Natural killer cell treated with Interleukin-12 subunit alpha and Interleukin-12 subunit beta and Interleukin-15 and Interleukin-18, amount 100 ng/mL, for 72 hours (primary cell): ENCODE results near the gene CFAP20DC. TPM values are rescaled to one million over a fixed set of nuclear protein-coding genes. Genes with fewer than 3 reads are reported as not detected.
"Not testable (repeated sequence)": the region's sequence is repeated elsewhere in the genome, so short reads cannot be mapped to it uniquely, and the experiment has no call there.

ENCODE experiments used
- ATAC-seq, 2 donors: fragments of 150-1000 bp; cut with Tn5 transposase in 1 of 2; sonication (Bioruptor Pico), chemical (Tn5 transposase) in 1 of 2; 2 replicates each; pipeline ENCODE4 v1.10.0; 2021
- DNase-seq: peaks from one replicate; pipeline ENCODE4 v3.0.0; 2022; ENCODE audit warnings: low spot score
- H3K27ac Mint-ChIP-seq, 2 donors: 1 replicate in 1 of 2; 2 replicates in 1 of 2; pipeline ENCODE4 v1.8.0; 2022; ENCODE audit warnings: mixed read lengths in 2 of 2, mild to moderate bottlenecking in 1 of 2, moderate library complexity in 1 of 2
- H3K27me3 Mint-ChIP-seq, 2 donors: 1 replicate in 1 of 2; 2 replicates in 1 of 2; pipeline ENCODE4 v1.8.0; 2022; ENCODE audit warnings: mixed read lengths in 2 of 2
- H3K36me3 Mint-ChIP-seq: one replicate; pipeline ENCODE4 v1.8.0; 2022; ENCODE audit warnings: mixed read lengths
- H3K4me1 Mint-ChIP-seq, 2 donors: 1 replicate in 1 of 2; 2 replicates in 1 of 2; pipeline ENCODE4 v1.8.0; 2022; ENCODE audit warnings: low read depth in 2 of 2, mixed read lengths in 2 of 2, mild to moderate bottlenecking in 1 of 2
- H3K4me3 Mint-ChIP-seq: one replicate; pipeline ENCODE4 v1.8.0; 2022; ENCODE audit warnings: mixed read lengths
- H3K9me3 Mint-ChIP-seq: 2 replicates; pipeline ENCODE4 v1.8.0; 2022; ENCODE audit warnings: mixed read lengths
- total RNA-seq, 2 donors: library from RNA; stranded (reverse); gene quantifications; one replicate each; pipeline ENCODE4 v1.2.3, GENCODE V29; 2022

CFAP20DC gene
- total RNA-seq, 2 donors from 2014 or later = 0.61 to 0.71 TPM

DNA sequence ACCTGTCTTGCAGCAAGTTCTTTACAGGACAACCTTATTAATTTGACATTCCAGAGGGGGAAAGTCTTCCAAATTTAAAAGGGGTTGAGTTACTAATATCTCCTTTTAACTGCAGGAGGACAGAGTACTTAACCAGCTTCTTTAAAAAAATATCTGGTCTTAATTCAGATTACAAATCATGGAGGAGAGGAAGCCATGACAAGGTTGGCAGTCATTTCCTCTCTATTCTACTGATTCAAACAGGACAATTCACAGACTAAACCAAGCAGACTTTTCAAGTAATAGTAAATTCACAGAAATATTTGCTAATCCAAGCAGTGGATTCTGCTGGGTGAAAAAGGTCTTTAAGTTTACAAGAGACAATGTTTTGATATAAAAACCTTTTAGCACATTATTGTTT is 185.3 kb downstream of the CFAP20DC start:
- no peak for DNase-seq
- H3K4me3 Mint-ChIP-seq = no peak overlapping the region
- H3K4me1 Mint-ChIP-seq = no peaks in the 10 kb centered on the region
- H3K36me3 Mint-ChIP-seq = no peaks in the 10 kb centered on the region
- H3K27me3 Mint-ChIP-seq = peaks cover 0 to 2% of the 10 kb centered on the region in 2 donors
- ATAC-seq = no peak
- H3K9me3 Mint-ChIP-seq = no peaks in the 10 kb centered on the region
- H3K27ac Mint-ChIP-seq = no peak overlapping the region

DNA sequence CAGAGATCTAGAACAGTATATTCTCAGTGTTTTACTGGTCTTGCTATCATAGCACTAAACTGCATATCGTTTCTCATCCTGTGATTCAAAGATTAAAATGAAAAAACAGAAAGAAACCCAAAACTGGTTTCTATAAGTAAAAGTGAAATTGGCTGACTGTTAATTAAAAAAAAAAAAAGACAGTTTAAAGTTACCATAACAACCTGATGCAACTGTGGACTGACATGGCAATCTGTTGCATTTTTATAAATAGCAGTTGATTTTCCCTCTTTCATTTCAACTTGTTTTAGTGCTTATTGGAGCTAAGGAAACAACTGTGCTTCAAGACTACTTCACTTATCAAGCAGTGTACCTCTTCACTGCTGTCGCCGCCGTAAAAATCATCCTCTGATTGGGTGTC is 186.6 kb downstream of the CFAP20DC start:
- no peak for DNase-seq
- Mint-ChIP-seq H3K27me3 (peaks cover 0 to 2% of the 10 kb centered on the region in 2 donors), H3K4me3 (no peak overlapping the region), H3K27ac (no peak overlapping the region), H3K36me3 (no peaks in the 10 kb centered on the region), H3K9me3 (no peaks in the 10 kb centered on the region), H3K4me1 (no peaks in the 10 kb centered on the region)
- ATAC-seq = no peak

DNA sequence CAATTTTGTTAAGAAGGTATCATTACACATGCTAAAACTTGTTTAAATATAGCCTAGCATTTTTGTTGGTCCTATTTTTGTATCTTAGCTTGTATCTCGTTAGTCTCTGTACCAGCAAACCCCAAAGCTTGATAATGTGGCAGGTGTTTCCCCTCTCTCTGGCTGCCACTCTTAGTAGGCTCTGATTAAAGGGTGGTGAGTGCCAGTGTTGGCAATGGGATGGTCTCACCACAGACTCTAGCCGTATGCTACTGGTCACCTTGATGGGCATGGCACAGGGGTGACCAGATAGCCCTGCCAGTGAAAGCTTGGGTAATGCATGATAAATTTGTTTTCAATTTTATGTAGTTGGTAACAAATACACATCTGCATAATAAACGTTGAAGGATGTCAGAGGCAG is 188.3 kb downstream of the CFAP20DC start:
- DNase-seq (no peak), ATAC-seq (no peak)

DNA sequence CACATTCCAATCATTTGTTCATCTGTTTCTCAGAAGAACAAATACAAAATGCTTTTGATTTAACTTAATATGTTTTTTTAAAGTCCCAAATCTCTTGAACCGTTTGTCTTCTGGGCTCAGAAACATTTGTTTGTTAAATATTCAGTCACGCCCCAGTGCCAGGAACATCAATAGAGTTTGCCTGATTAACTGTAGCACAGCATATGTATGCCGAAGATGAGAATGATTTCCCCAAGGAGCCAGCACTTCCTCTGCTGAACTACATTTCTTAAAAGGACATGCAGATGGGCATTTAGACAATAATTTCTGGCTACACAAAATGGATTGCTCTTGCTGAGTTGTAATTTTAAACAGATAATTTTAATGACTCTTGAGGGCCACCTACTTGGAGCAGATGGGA is 191.7 kb downstream of the CFAP20DC start:
- no peak overlapping the region for H3K27ac Mint-ChIP-seq
- ATAC-seq = no peak

More for the DNA sequence above, 188.3 kb downstream of the CFAP20DC start:
- Mint-ChIP-seq H3K36me3 (no peaks in the 10 kb centered on the region), H3K9me3 (no peaks in the 10 kb centered on the region), H3K4me1 (no peaks in the 10 kb centered on the region), H3K27ac (no peak overlapping the region), H3K27me3 (peaks cover 0 to 2% of the 10 kb centered on the region in 2 donors), H3K4me3 (no peak overlapping the region)

DNA sequence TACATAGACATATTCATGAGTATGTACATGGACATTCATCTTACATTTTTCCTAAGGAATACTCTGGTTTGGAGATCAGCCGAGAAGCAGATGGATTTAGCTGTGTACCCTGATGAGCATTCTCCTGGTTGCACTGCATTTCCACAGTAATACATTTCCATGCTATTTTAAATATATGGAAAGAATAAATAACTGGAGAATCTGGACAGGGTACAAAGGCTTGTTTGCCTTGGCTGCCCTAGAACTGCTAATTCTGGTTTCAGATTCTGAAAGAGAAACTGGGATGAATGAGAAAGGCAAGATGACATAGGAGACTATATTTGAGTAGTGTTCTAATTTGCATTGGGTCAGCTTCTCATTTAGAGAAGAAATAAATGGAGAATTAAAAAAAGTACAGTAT is 192.4 kb downstream of the CFAP20DC start:
- Mint-ChIP-seq H3K9me3 (no peaks in the 10 kb centered on the region), H3K4me1 (no peaks in the 10 kb centered on the region), H3K4me3 (no peak overlapping the region), H3K27ac (no peak overlapping the region), H3K27me3 (no peaks in the 10 kb centered on the region), H3K36me3 (no peaks in the 10 kb centered on the region)
- ATAC-seq (no peak), DNase-seq (no peak)

More for the DNA sequence above, 191.7 kb downstream of the CFAP20DC start:
- Mint-ChIP-seq H3K27me3 (peaks cover 0 to 2% of the 10 kb centered on the region in 2 donors), H3K9me3 (no peaks in the 10 kb centered on the region), H3K4me3 (no peak overlapping the region), H3K4me1 (no peaks in the 10 kb centered on the region), H3K36me3 (no peaks in the 10 kb centered on the region)
- no peak for DNase-seq

DNA sequence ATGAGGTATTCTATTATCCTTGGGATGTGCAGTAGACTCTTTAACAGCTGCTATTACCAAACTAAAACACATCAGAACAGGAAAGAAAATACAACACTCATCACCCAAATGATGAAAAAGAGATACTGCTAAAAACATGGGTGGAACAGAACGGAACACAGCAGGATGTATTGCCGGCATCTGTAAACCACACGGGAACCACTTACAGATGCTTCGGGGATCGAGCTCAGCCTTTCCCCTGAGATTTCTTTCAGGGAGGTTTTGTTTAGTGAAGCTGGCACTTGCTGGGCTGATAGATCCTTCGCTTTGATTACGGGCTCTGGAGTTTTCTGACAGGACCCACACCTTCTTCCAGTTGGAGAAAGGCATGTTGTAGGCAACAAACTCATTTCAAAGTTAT is 201.0 kb downstream of the CFAP20DC start:
- Mint-ChIP-seq H3K4me1 (no peaks in the 10 kb centered on the region), H3K27me3 (no peaks in the 10 kb centered on the region), H3K9me3 (no peaks in the 10 kb centered on the region), H3K36me3 (no peaks in the 10 kb centered on the region), H3K4me3 (no peak overlapping the region), H3K27ac (no peak overlapping the region)
- ATAC-seq (no peak), DNase-seq (no peak)

DNA sequence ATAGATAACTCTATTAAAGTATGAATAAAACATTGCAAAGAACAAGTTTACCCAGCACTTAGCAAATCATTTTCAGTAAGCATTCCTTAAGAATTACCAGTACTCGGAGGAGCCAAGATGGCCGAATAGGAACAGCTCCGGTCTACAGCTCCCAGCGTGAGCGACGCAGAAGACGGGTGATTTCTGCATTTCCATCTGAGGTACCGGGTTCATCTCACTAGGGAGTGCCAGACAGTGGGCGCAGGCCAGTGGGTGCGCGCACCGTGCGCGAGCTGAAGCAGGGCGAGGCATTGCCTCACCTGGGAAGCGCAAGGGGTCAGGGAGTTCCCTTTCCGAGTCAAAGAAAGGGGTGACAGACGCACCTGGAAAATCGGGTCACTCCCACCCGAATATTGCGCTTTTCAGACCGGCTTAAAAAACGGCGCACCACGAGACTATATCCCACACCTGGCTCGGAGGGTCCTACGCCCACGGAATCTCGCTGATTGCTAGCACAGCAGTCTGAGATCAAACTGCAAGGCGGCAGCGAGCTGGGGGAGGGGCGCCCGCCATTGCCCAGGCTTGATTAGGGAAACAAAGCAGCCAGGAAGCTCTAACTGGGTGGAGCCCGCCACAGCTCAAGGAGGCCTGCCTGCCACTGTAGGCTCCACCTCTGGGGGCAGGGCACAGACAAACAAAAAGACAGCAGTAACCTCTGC is 207.6 kb downstream of the CFAP20DC start:
- not testable (repeated sequence) for H3K9me3 Mint-ChIP-seq, H3K27me3 Mint-ChIP-seq, H3K4me3 Mint-ChIP-seq, ATAC-seq, H3K4me1 Mint-ChIP-seq, H3K36me3 Mint-ChIP-seq, H3K27ac Mint-ChIP-seq, DNase-seq

DNA sequence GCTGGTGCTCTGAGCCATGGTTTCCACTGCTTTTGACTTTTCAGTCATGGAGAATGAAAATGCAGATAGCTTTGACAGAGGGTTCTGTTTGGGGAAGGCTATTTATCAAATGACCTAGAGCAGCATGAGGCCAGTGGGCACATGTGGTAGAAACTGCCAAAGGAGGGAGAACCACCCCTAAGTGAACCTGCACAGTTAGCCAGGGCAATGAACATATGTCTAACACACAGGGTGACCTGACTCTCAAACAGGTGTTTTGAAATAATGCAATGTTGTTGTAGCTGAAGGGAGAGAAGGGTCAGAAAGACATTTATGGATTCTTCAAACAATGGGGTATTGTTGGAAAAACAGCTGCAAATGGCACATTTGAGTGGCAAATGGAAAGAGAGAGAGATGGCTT is 208.9 kb downstream of the CFAP20DC start:
- ATAC-seq (no peak), DNase-seq (no peak)
- H3K4me1 Mint-ChIP-seq = no peaks in the 10 kb centered on the region
- no peak overlapping the region for H3K4me3 Mint-ChIP-seq
- H3K27ac Mint-ChIP-seq = no peak overlapping the region
- H3K36me3 Mint-ChIP-seq = no peaks in the 10 kb centered on the region
- peaks cover 4% of the 10 kb centered on the region for H3K9me3 Mint-ChIP-seq
- H3K27me3 Mint-ChIP-seq = no peaks in the 10 kb centered on the region

DNA sequence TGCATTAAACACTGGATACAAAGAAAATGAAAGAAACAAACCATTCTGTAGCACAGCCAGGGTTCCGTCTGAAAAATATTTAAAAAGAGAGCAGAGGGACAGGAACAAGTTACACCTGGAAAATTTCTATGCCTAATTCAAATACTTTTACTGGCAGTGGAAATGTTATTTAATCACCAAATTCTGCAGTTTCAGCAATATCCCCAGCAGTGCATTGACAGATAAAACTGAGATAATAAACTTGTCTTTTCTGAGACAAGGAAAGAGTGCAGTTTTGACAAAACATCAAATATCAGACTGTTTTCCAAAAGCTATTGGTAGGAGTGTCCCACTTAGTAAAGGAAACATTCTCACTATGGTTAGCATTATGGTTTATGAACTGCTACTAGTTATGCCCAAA is 209.9 kb downstream of the CFAP20DC start:
- Mint-ChIP-seq H3K9me3 (peaks cover 4% of the 10 kb centered on the region), H3K4me1 (no peaks in the 10 kb centered on the region), H3K27me3 (no peaks in the 10 kb centered on the region), H3K4me3 (no peak overlapping the region), H3K36me3 (no peaks in the 10 kb centered on the region), H3K27ac (no peak overlapping the region)
- ATAC-seq (no peak), DNase-seq (no peak)

DNA sequence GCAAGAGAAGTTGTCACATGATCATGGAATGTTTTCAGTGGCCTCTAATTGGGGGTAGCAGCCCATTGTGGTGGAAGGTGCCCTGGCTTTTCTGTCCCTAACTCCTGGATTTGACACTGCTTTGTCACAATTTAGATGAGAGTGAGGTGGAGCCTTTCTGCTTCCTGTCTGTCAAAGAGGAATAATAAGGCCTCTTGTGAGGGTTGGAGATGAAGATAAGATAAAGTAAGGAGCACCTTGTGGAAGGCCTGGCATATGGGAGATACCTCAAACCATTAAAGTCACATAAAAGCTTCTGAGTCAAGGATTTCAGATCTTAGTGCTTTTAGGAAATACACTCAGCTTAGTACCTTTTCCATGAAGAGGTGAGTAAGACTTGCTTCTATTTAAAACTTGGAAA is 210.6 kb downstream of the CFAP20DC start:
- Mint-ChIP-seq H3K9me3 (peaks cover 4% of the 10 kb centered on the region), H3K4me1 (no peaks in the 10 kb centered on the region), H3K27ac (no peak overlapping the region), H3K36me3 (no peaks in the 10 kb centered on the region), H3K4me3 (no peak overlapping the region), H3K27me3 (no peaks in the 10 kb centered on the region)
- DNase-seq (no peak), ATAC-seq (no peak)

DNA sequence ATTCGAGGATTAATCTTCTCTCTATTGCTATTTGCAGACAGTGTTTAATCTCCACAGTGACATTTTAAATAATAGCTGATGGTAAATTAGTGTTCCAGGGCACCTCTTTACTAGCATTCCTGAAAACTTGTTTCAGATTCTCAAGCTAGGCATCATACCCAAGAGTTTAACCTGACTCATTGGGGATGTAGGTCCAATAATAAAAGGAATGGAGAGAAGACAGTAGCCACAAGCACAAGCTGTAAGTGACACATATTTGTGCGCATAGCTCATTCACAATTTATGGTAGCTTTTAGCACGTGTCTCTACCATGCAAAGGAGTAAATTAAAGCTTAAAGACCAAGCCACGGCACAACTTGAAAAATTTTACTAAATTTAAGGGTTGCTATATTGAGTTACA is 212.0 kb downstream of the CFAP20DC start:
- peaks cover 4% of the 10 kb centered on the region for H3K9me3 Mint-ChIP-seq
- no peaks in the 10 kb centered on the region for H3K36me3 Mint-ChIP-seq
- H3K27ac Mint-ChIP-seq = no peak overlapping the region

DNA sequence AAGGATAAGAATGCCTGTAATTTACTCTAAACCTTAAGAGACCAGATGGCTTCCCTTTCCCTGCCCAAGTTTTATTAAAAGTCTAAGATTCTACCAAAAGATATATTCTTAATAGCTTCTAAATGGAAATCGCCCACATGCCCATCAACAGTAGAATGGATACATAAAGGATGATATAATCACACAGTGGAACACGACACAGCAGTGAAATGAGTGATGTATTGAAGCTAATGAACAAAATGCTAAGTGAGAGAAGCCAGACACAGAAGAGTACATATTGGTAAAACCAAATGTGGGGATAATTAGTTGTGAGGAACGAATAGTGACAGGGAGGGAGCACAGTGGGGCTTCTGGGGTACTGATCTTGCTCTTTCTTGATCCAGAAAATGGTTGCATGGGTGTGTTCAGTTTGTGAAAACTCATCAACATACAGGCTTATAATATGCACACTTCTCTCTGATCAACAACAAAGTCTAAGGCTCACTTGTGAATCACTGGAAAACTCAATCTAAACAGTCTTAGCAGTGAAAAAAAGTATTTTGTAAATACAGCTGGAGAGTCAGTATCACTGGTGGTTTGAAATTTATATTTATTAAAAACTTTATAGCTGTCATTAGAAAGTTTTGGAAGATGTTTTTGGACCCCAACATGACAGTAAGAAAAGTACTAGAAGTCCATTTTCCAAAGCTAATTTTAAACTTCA is 212.5 kb downstream of the CFAP20DC start:
- DNase-seq (no peak), ATAC-seq (no peak)
- Mint-ChIP-seq H3K27ac (no peak overlapping the region), H3K4me3 (no peak overlapping the region), H3K4me1 (no peaks in the 10 kb centered on the region), H3K36me3 (no peaks in the 10 kb centered on the region), H3K9me3 (peaks cover 4% of the 10 kb centered on the region), H3K27me3 (no peaks in the 10 kb centered on the region)

More for the DNA sequence above, 212.0 kb downstream of the CFAP20DC start:
- Mint-ChIP-seq H3K4me3 (no peak overlapping the region), H3K27me3 (no peaks in the 10 kb centered on the region), H3K4me1 (no peaks in the 10 kb centered on the region)
- ATAC-seq = no peak
- no peak for DNase-seq

DNA sequence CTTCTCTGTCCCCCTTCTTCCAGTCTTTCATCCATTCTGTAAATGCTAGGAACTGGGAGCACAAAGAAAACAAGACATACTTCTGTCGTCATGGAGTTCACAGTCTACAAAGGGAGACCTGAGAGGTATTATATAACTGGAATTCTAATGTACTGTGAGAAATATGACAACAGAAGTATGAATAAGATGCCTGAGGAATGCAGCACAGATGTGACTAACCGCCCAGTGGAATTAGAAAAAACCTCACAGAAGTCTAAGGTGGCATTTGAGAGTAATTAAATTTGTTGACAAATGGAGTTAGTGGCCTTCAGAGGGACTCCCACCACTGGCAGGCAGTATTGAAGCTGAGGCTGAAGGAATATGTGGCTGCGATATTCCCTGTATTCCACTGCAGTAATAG is 214.7 kb downstream of the CFAP20DC start:
- no peak overlapping the region for H3K4me3 Mint-ChIP-seq
- no peak for DNase-seq
- no peaks in the 10 kb centered on the region for H3K9me3 Mint-ChIP-seq
- no peak for ATAC-seq
- no peaks in the 10 kb centered on the region for H3K36me3 Mint-ChIP-seq
- no peak overlapping the region for H3K27ac Mint-ChIP-seq
- H3K4me1 Mint-ChIP-seq = no peaks in the 10 kb centered on the region
- no peaks in the 10 kb centered on the region for H3K27me3 Mint-ChIP-seq

DNA sequence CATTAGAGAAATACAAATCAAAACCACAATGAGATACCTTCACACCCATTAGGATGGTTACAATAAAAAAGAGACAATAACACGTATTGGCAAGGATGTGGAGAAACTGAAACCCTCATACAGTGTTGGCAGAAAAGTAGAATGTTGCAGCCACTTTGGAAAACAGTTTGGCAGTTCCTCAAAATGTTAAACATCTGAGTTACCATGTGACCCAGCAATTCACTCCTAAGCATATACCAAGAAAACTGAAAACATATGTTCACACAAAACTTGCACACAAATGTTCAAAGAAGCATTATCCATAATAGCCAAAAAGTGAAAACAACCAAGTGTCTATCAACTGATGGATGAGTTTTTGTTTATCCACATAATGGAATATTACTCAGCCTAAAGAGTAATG is 216.3 kb downstream of the CFAP20DC start:
- Mint-ChIP-seq H3K4me1 (no peaks in the 10 kb centered on the region), H3K27ac (no peak overlapping the region), H3K4me3 (no peak overlapping the region), H3K27me3 (peaks cover 0 to 3% of the 10 kb centered on the region in 2 donors), H3K36me3 (no peaks in the 10 kb centered on the region), H3K9me3 (no peaks in the 10 kb centered on the region)
- ATAC-seq = no peak
- DNase-seq = no peak
